ENCODE data around the gene UTP11.

GRCh38 chr1:37998089-37998808 lies 14.3 kb upstream of the UTP11 start:
- TF ChIP-seq POLR2A (IDR thresholded peaks at IDR 0.05; ENCODE audit: low read depth, low read length) (no peak), TAF1 (IDR thresholded peaks at IDR 0.05; ENCODE audit: low read depth, low read length) (no peak)
